ENCODE data around the gene USP49. TPM values are rescaled to one million over a fixed set of nuclear protein-coding genes. Genes with fewer than 3 reads are reported as not detected.

USP49 gene
- total and polyA plus RNA-seq, 2 of the 4 experiments (the other 2 are of a cell fraction) = 1.4 to 2.1 TPM

- TF ChIP-seq ELK1 (IDR thresholded peaks at IDR 0.05; ENCODE audit: borderline replicate concordance, low read depth, low read length) = no peak
Observed at GRCh38 chr6:41779788-41780550, 115.2 kb downstream of the USP49 start, which contains the start of gene FRS3 (continued).

GRCh38 chr6:41779336-41779735 is 115.8 kb downstream of the USP49 start:
- no peak overlapping the region for H2BK5ac ChIP-seq (ENCODE audit: low read depth, low read length, poor library complexity, severe bottlenecking)
- peak overlapping the region; percentile 60 for H4K5ac ChIP-seq (ENCODE audit: low read depth, low read length)
- DNase-seq (no peak), ATAC-seq (ENCODE audit: low read depth) (peak; percentile 39; the same call in 1 of the 2 replicates)
- peak overlapping the region; percentile 44 for H4K91ac ChIP-seq (ENCODE audit: insufficient read depth, low read depth, low read length)
- peak overlapping the region; percentile 96 for H3K4me2 ChIP-seq (ENCODE audit: low read depth, low read length)
- dilution Hi-C loops (cut with HindIII; ENCODE audit: low sequenced_read_pairs, unreplicated experiment) = no loop called here
- TF ChIP-seq ELK1 (IDR thresholded peaks at IDR 0.05; ENCODE audit: borderline replicate concordance, low read depth, low read length) (no peak), MAFK (IDR thresholded peaks at IDR 0.05; ENCODE audit: low read depth, low read length) (no peak), NFE2L2 (IDR thresholded peaks at IDR 0.05; ENCODE audit: low read depth, low read length) (no peak), RFX5 (IDR thresholded peaks at IDR 0.05; ENCODE audit: low read depth, low read length) (no peak)
- BruUV-seq (replicated peaks) = no TSS peak
- H2AK9ac ChIP-seq (replicated peaks; ENCODE audit: low read depth, low read length, poor library complexity) = peak overlapping the region; percentile 48
- intact Hi-C loops (cut with micrococcal nuclease) = loop anchor here (5.0 kb wide), 1 partner anchor 82 kb away; no protein-coding TSS in a partner anchor
- no peak overlapping the region for H2BK120ac ChIP-seq (ENCODE audit: low read depth, low read length)
- H4K8ac ChIP-seq (ENCODE audit: low read depth in 2 of 2, low read length in 2 of 2) = peak overlapping the region; percentile 40 to 66; a peak in 1 of 4 replicates
- no peak overlapping the region for H2AK5ac ChIP-seq (ENCODE audit: low read depth, low read length)
- peak overlapping the region; percentile 47 for H3K4ac ChIP-seq (ENCODE audit: low read depth, low read length)
- H2BK15ac ChIP-seq (ENCODE audit: low read depth, low read length) = no peak overlapping the region
- H3K18ac ChIP-seq (ENCODE audit: low read depth, low read length) = no peak overlapping the region
- in situ Hi-C loops (cut with MboI; ENCODE audit: low sequenced_read_pairs) = no loop called here
- peak overlapping the region; percentile 80 for H3K9ac ChIP-seq (ENCODE audit: low read depth, low read length)
- H4K20me1 ChIP-seq (ENCODE audit: insufficient read depth, low read length) = no peaks in the 10 kb centered on the region
- peak overlapping the region; percentile 6 for H3K27ac ChIP-seq (ENCODE audit: insufficient read depth, low read length)
- no peaks in the 10 kb centered on the region for H3K9me3 ChIP-seq (ENCODE audit: control insufficient read depth, insufficient read depth, low read length)
- H2AFZ ChIP-seq (replicated peaks; ENCODE audit: low read length, poor library complexity) = peak overlapping the region; percentile 93
- no peak overlapping the region for H2BK20ac ChIP-seq (ENCODE audit: low read depth, low read length)
- H3K4me1 ChIP-seq (ENCODE audit: control insufficient read depth, insufficient read depth, low read length) = peaks cover 9% of the 10 kb centered on the region
- H3K4me3 ChIP-seq (ENCODE audit: insufficient read depth, low read depth, low read length) = peak overlapping the region; percentile 54
- peak overlapping the region; percentile 77 for H3K14ac ChIP-seq (replicated peaks; ENCODE audit: low read depth, low read length)
- ChIA-PET CTCF (no interaction called here), POLR2A (ENCODE audit: unreplicated experiment) (no interaction called here)
- peaks cover 14% of the 10 kb centered on the region for H3K36me3 ChIP-seq (ENCODE audit: control insufficient read depth, insufficient read depth, low read length)
- no peaks in the 10 kb centered on the region for H3K27me3 ChIP-seq (ENCODE audit: control insufficient read depth, insufficient read depth, low read length)
- H3K79me1 ChIP-seq (ENCODE audit: low read depth in 1 of 2, low read length in 2 of 2) = peaks cover 10 to 24% of the 10 kb centered on the region in 2 experiments
- WGBS, 2 experiments (ENCODE audit: extremely low coverage in 2 of 2, insufficient read length in 1 of 2) = 0% methylated on average over 2 of the region's 16 CpGs; no CpG with 5 or more reads in 1 of the 2 experiments
- H3K9me1 ChIP-seq (ENCODE audit: insufficient read depth, low read length) = no peaks in the 10 kb centered on the region; the same call in 1 of the 2 replicates
- peak overlapping the region; percentile 26 for H3K23ac ChIP-seq (ENCODE audit: low read depth, low read length)
- no peak overlapping the region for H3K56ac ChIP-seq (ENCODE audit: extremely low read depth, insufficient read depth, low read length)

All from IMR-90 (cell line).